ENCODE data around the gene EML3.

- TF ChIP-seq ARNTL (CRISPR knock-in tag; IDR thresholded peaks at IDR 0.05; ENCODE audit: borderline replicate concordance, low read depth) (no peak), PATZ1 (CRISPR knock-in tag; IDR thresholded peaks at IDR 0.05; ENCODE audit: borderline replicate concordance) (no peak), BACH2 (CRISPR knock-in tag; IDR thresholded peaks at IDR 0.05; ENCODE audit: borderline replicate concordance) (no peak), ISL1 (CRISPR knock-in tag; IDR thresholded peaks at IDR 0.05) (no peak), ZNF8 (CRISPR knock-in tag; IDR thresholded peaks at IDR 0.05) (no peak), ZNF565 (CRISPR knock-in tag; conservative IDR thresholded peaks at IDR 0.05; ENCODE audit: low read depth) (no peak), ZFP30 (CRISPR knock-in tag; IDR thresholded peaks at IDR 0.05) (no peak), TSHZ2 (CRISPR knock-in tag; IDR thresholded peaks at IDR 0.05) (no peak), ZC3H10 (CRISPR knock-in tag; IDR thresholded peaks at IDR 0.05) (no peak), PPARA (CRISPR knock-in tag; IDR thresholded peaks at IDR 0.05; ENCODE audit: borderline replicate concordance) (no peak), ZNF70 (CRISPR knock-in tag; IDR thresholded peaks at IDR 0.05) (no peak), CREB5 (CRISPR knock-in tag; IDR thresholded peaks at IDR 0.05; ENCODE audit: low read depth) (no peak)
These were observed 58.0 kb downstream of the EML3 start for GRCh38 chr11:62554387-62555167.

Data from SK-N-SH treated with all-trans-retinoic acid at 6 μM for 48 hours (cell line).